HG03432 (cell line): ENCODE data around the gene CUL5.
A peak's percentile ranks its signal among the peaks of the same experiment; 100 is the strongest.
"Not testable (repeated sequence)": the region's sequence is repeated elsewhere in the genome, so short reads cannot be mapped to it uniquely, and the experiment has no call there.

ENCODE experiments used
- ATAC-seq: cut with Tn5 transposase; IDR thresholded peaks from one replicate; pipeline ENCODE4 v1.9.1; 2021; ENCODE audit warnings: mild to moderate bottlenecking, moderate library complexity; ENCODE audit not compliant: unreplicated experiment

CUL5 gene

DNA sequence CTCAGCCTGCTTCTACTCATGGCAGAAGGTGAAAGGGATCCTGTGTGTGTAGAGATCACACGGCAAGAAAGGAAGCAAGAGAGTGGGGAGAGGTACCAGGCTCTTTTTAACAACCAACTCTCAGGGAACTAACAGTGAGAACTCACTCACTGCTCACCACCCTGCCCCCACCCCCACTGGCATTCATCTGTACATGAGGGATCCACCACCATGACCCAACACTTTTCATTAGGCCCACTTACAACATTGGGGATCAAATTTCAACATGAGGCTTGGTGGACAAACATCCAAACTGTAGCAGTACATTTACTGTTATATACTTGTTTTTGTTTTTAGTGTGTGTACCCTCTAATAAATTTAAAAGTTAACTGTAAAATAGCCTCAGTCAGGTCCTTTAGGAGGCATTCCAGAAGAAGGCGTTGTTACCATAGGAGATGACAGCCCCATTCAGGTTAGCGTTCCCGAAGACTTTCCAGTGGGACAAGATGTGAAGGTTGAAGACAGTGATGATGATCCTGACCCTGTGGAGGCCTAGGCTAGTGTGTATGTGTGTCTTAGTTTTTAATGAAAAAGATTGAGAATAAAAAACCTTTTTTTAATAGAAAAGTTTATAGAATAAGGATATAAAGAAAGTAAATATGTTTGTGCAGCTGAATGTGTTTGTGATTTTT lies 11.3 kb downstream of the CUL5 start:
- no peak for ATAC-seq

DNA sequence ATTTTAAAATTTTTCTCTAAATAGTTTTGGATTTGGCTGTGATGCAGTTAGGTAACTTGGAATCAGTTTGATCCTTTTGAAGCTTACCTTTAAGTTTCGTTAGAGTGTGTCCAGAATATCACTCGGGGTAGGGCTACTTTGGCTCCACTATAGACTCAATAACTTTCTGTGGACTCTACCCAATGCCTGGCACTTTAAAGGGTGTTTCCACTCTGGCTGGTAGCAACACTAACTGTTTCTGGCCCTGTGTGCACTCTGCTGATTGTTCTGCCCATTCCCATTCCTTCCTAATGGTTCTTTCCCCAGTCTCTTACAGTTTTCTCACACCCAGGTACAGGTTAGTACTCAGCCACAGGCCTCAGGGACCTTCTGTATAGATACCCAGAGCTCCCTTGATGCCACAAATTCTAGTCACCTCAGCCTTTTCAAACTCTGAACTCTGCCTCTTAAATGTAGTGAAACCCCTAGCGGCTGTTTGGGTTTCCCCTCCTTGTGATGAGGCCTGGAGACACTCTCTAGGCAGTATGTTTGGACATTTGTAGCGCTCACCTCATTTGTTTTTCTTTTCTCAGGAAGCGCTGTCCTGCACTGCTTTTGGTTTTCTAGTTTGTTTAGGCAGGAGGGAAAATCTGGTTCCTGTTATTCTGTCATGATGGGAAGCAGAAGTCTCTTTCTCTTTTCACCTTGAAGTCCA lies 16.8 kb downstream of the CUL5 start:
- peak; percentile 97 for ATAC-seq

DNA sequence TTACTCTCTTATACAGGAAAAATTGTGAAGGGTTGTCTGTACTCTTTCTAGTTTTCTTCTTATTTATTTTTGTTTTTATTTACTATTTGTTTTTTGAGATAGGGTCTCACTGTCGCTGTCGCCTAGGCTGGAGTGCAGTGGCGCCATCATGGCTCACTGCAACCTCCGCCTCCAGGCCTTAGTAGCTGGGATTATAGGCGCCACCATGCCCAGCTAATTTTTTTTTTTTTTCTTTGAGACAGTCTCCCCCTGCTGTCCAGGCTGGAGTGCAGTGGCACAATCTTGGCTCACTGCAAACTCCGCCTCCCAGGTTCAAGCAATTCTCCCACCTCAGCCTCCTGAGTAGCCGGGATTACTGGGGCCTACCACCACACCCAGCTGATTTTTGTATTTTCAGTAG lies 18.4 kb downstream of the CUL5 start:
- ATAC-seq: no peak

DNA sequence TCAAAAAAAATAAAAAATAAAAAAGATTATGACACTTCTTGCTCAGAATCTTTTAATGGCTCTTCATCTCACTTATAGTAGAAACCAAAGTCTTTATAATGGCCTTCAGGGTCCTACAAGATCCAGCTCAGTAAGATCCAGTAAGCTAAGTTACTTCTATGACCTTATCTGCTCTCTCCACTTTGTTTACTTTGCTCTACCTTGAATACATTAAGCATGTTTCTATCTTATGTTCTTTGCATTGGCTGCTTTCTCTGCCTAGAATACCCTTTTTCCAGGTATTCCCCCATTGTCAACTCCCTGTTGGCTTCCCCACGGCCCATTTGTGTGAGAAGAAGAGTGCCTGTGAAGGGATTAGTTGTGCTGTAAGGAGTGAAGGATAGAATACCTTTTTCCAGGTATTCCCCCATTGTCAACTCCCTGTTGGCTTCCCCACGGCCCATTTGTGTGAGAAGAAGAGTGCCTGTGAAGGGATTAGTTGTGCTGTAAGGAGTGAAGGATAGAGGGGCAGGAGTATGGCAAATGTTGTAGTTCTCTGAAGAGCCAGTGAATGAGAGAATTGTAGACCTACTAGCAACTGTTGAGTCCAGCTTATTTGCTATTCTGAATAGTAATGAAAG lies 20.2 kb downstream of the CUL5 start:
- not testable (repeated sequence) for ATAC-seq

DNA sequence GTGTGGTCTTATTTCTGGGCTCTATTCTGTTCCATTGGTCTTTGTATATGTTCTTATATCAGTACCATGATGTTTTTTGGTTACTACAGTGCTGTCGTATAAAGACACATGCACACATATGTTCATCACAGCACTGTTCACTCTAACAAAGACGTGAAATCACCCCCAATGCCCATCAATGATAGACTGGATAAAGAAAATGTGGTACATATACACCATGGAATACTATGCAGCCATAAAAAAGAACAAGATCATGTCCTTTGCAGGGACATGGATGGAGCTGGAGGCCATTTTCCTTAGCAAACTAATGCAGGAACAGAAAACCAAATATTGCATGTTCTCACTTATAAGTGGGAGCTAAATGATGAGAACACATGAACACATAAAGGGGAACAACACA lies 22.9 kb downstream of the CUL5 start:
- not testable (repeated sequence) for ATAC-seq

DNA sequence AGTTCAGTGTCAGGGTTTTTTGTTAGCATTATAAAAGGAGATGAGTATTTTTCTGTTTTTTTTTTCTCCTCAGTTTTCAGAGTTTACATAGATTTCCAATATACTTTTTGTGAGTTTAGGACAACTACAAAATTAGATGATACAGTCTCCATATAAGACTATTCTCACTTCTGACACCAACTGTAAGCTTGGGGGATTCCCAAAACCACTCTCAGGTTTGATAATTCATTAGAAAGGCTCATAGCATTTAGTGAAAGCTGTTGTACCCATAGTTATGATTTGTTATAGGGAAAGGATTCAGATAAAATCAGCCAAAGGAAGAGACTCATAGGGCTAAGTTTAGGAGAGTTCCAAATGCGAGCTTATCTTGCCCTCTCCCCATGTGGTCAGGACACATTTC lies 24.1 kb downstream of the CUL5 start:
- ATAC-seq: no peak

DNA sequence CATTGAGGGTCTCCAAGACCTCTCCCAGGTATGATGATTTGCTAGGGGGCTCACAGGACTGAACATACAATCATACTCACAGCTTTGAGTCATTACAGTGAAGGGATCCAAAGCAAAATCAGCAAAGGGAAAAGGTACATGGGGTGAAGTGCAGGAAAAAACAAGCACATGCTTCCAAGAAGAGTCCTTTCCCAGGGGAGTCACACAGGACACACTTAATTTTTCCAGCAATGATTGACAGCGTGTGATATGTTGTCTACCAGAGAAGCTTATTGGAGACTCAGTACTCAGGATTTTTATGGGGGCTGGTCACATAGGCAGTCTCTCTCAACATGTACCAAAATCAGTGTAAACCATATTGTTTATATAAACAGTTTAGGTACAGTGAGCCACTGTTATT lies 25.3 kb downstream of the CUL5 start:
- ATAC-seq: no peak

DNA sequence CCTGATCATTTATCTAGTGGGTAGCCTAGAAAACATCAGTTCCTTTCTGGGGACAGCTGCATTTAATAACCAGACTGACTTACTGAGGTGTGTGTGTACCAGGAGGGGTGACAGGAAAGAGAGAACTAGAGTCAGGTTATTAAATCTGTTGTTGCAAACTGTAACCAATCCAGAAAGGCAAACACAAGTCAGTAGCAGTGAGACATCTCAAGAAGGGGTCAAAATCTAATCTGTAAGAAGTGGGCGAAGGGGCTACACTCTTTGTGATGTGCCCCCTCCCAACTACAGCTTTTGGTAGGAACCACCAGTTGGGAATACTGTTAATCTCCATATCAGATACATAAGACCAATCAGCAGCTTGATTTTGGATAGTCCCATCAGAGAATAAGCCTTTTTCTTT lies 26.3 kb downstream of the CUL5 start:
- no peak for ATAC-seq

DNA sequence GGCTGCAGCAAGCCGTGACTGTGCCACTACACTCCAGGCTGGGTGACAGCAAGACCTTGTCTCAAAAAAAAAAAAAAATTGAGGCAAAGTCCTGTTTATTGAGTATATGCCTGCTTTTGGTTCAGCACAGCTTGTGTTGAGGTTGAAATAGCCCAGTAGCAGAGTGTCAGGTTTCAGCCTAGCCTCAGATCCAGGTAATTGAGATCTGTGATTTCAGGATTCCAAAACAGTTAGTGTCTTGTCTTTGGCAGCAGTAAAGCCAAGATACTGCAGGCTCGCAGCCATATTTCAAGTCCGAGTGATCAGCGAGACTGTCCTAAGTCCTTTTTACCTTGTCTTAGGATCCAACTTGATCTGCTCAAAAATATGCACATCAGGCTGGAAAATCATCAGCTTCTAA lies 27.0 kb downstream of the CUL5 start:
- no peak for ATAC-seq

DNA sequence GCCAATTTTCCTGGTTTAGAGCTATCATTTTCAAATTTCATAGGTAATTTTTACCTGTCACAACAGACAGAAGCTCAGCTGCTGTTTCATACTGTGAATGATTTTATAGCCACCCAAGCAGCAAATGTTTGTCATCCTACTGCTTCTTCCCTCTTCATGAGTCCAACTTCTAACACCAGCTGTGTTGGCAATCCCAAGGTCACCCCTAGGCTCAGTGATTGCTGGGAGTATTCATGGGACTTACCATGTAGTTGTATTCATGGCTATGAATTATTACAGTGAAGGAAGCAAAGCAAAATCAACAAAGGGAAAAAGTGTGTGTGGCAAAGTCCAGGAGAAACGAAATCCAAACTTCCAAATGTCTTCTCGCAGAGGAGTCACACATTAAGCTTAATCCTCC lies 28.5 kb downstream of the CUL5 start:
- no peak for ATAC-seq

DNA sequence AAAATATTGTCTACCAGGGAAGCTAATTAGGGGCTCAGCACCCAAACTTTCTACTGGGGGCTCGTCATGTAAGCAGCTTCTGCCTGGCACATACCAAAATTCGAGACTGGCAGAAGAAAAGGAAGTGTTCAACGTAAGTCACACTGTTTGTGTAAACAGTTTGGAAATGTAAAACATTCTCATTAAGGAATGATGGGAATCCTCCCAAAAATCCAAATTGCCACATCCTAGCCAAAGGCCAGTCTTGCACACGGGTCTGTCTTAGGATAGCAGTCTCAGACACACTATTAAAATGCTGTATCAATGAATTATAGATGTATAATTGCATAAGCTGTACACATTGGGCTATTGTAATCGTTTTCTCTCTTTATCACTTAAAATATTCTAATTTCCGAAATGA lies 28.9 kb downstream of the CUL5 start:
- no peak for ATAC-seq

DNA sequence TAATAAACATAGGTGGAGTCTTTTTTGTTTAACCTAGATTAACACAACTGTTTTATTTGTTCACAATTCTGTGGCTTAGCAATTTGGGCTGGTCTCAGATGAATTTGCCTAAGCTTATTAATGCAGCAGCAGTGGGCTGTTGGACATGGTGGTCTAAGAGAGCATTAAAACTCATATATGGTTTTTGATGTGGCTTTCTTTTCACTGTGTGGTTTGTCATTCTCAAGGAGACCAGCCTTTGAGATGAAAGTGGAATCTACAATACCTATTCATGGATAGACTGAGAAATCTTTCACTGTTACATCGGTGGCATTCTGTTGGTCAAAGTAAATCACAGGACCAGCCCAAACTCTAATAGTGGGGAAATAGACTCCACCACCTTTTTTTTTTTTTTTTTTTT lies 39.6 kb downstream of the CUL5 start:
- ATAC-seq: no peak

DNA sequence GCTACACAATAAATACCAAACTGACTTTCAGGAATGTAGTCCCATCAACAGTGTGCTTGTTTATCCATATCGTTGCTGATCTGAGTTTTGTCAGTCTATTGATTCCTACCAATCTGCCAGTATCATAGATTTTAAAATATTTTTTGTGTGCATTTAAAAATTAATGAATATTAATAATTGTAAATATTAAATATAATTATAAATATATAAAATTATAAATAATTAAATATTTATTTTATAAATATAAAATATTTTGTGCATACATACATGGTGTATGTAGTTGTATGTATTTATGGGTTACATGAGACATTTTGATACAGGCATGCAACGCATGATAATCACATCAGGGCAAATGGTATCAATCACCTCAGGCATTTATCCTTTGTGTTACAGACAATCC lies 53.6 kb downstream of the CUL5 start:
- no peak for ATAC-seq

DNA sequence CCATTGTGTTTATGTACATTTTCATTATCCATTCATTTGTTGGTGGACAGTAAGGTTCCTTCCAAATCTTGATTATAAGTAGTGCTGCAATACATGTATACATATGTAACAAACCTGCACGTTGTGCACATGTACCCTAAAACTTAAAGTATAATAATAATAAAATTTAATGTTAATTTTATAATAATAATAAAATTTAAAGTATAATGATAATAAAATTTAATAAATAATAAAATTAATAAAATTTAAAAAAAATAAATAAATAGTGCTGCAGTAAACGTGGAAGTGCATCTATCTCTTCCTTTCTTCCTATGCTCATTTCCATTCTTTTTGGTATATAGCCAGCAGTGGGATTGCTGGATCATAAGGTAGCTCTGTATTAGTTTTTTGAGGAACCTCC lies 54.7 kb downstream of the CUL5 start:
- no peak for ATAC-seq

DNA sequence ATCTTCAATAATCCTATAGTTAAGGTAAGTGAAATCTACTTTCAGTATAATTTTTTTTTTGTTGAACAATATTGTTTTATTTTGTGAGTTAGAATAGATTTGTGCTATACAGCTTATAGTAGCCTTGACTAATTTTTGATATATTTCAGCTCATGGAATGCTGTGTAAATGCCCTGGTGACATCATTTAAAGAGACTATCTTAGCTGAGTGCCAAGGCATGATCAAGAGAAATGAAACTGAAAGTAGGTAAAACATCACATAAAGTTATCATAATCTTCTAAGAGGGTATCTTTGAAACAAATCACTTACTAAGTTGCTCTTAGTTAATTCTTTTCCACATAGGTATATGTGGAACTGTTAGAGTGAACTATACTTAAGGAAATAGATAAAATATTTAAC lies 61.2 kb downstream of the CUL5 start:
- ATAC-seq: peak; percentile 67

DNA sequence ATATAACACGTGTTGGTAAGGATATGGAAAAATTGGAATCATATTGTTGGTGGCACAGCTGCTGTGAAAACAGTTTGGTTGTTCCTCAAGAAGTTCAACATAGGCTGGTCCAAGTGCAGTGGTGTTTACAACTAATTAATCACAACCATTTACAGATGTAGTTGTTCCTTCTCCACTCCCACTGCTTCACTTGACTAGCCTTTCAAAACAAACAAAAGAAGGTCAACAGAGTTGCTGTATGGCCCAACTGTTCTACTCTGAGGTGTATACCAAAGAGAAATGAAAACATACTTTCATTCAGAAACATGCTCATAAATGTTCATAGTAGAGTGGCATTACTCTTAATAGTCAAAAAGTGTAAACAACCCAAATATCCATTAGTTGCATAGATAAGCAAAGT lies 76.1 kb downstream of the CUL5 start:
- no peak for ATAC-seq

DNA sequence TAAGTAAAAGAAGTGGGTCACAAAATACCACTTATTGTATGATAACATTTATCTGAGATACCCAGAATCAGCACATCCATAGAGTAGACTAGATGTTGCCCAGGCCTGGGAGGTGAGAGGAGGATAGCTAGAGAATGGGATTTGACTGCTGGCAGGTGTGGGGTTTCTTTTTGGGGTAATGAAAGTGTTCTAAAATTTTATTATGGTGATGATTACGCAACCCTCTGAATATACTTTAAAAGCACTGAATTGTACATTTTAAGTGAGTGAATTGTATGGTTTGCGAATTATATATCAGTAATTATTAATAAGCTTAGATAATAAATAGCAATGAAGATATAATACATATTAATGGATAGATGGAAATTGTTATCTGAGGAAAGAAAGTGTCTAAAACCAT lies 77.0 kb downstream of the CUL5 start:
- no peak for ATAC-seq

DNA sequence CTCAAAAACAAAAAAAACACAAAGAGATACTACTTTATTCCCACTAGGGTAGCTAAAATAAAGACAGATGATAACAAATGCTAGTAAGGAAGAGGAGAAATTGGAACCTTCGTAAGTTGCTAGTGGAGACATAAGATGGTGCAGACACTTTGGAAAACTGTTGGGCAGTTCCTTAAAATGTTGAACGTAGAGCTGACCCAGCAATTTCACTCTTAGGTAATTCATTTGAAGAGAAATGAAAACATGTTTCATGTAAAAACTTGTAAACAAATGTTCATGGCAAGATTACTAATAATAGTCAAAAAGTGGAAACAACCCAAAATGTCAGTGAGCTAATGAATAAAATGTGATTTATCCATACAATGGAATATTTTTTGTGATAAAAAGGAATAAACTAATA lies 83.4 kb downstream of the CUL5 start:
- no peak for ATAC-seq

DNA sequence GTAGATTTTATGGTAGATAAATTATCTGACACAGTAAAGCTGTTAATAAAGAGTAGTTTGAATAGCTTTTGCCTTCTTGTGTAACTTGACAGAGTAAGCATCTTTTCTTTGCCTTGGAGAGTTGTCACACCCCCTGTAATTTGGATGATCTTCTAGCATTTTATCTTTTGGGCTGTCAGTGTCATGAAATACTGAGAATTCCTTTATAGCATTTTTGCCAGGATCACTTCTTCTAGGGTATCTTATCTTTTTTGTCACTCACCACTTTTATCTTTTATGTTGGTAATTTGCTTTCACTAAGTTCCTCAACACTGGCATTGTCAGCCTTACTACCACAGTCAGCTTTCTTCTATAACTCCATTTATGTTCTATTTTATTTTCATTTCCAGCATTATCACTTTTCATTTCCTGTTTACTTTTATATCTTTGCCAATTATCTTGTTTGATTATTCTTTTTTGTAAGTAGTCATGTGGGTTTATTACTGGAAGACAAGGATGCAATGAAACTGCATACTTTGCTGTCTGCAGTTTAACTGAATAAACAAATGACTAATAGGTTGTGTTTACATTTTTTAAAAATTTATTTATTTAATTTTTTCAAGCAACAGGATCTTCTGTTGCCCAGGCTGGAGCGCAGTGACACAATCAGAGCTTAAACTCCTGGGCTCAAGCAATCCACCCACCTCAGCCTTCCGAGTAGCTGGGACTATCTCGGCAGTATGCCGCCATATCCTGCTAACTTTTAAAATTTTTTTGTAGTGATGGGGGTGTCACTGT lies 84.6 kb downstream of the CUL5 start:
- no peak for ATAC-seq

DNA sequence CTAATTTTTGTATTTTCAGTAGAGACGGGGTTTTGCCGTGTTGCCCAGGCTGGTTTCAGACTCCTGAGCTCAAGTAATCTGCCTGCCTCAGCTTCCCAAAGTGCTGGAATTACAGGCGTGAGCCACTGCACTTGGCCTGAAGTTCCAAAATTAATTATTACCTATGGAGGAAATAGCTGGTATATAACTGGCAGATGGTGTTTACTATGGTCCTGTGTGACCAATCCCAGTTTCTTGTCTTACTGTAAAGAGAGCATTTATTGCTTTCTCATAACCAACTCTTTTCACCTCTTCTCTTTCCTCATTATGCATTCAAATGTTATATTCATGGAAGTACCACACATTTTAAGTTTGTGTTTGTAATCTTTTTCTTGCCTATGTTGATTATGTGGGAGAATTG lies 88.5 kb downstream of the CUL5 start:
- ATAC-seq: no peak

DNA sequence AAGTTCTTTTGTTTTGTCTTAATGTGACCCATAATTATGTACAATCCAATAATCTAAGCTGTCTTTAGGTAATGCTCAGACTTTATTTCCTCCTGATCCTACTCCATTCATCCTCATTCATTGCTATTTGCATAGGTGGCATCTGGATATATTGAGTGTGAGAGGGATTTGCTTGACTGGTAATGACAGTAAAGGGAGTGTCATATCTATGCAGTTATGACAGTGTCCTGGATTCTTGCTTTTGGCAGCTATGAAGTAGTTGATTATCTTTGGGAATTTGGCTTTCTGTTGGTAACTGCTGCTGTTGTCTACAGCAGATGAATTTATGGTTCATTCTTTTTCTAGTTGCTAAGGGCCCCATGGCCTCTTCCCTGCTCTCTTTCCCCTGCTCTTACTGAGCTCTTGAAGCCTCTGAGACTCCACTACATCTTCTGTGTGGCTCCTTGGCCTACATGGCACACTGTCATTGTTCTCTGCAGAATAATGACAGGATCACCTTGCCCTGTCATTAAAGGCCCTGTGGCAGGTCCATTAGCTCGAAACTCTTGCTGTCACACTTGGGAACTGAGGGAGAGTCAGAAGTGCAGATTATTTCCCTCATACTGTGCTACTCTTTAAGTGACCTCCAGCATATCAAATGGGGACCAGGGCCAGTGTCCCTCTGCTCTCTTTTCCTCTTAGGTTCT lies 92.5 kb downstream of the CUL5 start:
- ATAC-seq: no peak
